Peyer's patch (tissue), 4 donors: ENCODE measurements around the gene HHAT.

Experiments
- POLR2A ChIP-seq, 2 donors: fragments of 450-650 bp; IDR thresholded peaks; one replicate each; pipeline ENCODE4 v1.5.1; 2017; ENCODE audit warnings: antibody characterized with exemption in 2 of 2, mild to moderate bottlenecking in 2 of 2, moderate library complexity in 2 of 2
- TF ChIP-seq, protein P1 (sequence below), 6 experiments: fragments of 450-650 bp in 4 of 6; fragments of 200-600 bp in 2 of 6; sonication (generic) in 1 of 6; IDR thresholded peaks; one replicate each; pipeline ENCODE4 v1.5.1; 2017 to 2019; ENCODE audit warnings: antibody characterized with exemption in 6 of 6, mild to moderate bottlenecking in 3 of 6, moderate library complexity in 1 of 6

DNA sequence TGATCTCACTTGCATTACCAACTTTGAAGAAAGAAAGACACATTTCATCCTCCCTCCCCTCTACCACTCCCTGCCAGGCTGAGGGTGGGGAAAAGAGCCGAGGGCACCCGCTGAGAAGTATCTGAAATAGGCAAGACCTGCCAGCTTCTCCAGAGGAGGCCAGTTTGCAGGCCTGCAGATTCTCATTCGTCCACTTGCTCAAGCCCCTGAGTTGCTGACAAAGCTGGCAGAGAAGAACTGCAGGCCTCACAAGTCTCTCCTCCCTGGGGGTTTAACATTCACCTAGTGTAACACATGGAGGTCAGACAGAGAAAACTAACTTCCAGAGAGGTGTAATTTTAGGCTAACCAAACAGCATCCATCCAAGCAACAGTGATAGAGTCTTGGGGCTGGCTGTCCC lies 376.4 kb downstream of the HHAT start:
- TF ChIP-seq POLR2A (IDR thresholded peaks at IDR 0.05): no peak
- TF ChIP-seq, protein P1, sequence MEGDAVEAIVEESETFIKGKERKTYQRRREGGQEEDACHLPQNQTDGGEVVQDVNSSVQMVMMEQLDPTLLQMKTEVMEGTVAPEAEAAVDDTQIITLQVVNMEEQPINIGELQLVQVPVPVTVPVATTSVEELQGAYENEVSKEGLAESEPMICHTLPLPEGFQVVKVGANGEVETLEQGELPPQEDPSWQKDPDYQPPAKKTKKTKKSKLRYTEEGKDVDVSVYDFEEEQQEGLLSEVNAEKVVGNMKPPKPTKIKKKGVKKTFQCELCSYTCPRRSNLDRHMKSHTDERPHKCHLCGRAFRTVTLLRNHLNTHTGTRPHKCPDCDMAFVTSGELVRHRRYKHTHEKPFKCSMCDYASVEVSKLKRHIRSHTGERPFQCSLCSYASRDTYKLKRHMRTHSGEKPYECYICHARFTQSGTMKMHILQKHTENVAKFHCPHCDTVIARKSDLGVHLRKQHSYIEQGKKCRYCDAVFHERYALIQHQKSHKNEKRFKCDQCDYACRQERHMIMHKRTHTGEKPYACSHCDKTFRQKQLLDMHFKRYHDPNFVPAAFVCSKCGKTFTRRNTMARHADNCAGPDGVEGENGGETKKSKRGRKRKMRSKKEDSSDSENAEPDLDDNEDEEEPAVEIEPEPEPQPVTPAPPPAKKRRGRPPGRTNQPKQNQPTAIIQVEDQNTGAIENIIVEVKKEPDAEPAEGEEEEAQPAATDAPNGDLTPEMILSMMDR (IDR thresholded peaks at IDR 0.05): no peak
